A204.1 (cell line): ENCODE results near the gene ZNF664.
"Not testable (repeated sequence)": the region's sequence is repeated elsewhere in the genome, so short reads cannot be mapped to it uniquely, and the experiment has no call there.

ENCODE experiments used
- FAIRE-seq: peaks from 2 replicates; lab custom pipeline; 2012; peaks lifted over from hg19 to GRCh38; lab: Jason Lieb, UNC

Gene ZNF664

GRCh38 chr12:123941624-123942237 lies 31.3 kb upstream of the ZNF664 start:
- FAIRE-seq: no peak

GRCh38 chr12:123942238-123942653 lies 30.8 kb upstream of the ZNF664 start:
- no peak for FAIRE-seq

GRCh38 chr12:123942911-123943648 lies 29.9 kb upstream of the ZNF664 start:
- no peak for FAIRE-seq

GRCh38 chr12:123943816-123944215 lies 29.2 kb upstream of the ZNF664 start:
- no peak for FAIRE-seq

GRCh38 chr12:123944696-123945095 lies 28.3 kb upstream of the ZNF664 start:
- no peak for FAIRE-seq

GRCh38 chr12:123945287-123946151 lies 27.5 kb upstream of the ZNF664 start:
- FAIRE-seq: no peak

- no peak for FAIRE-seq
These were observed 26.9 kb upstream of the ZNF664 start for GRCh38 chr12:123946152-123946515.

GRCh38 chr12:123946516-123947505 lies 26.2 kb upstream of the ZNF664 start:
- not testable (repeated sequence) for FAIRE-seq

GRCh38 chr12:123947531-123947930 lies 25.5 kb upstream of the ZNF664 start:
- not testable (repeated sequence) for FAIRE-seq

GRCh38 chr12:123948401-123948795 lies 24.6 kb upstream of the ZNF664 start:
- no peak for FAIRE-seq

- FAIRE-seq: no peak
These were observed 23.9 kb upstream of the ZNF664 start for GRCh38 chr12:123948796-123949769.

GRCh38 chr12:123949770-123950165 lies 23.2 kb upstream of the ZNF664 start:
- FAIRE-seq: no peak

- FAIRE-seq: no peak
These were observed 22.3 kb upstream of the ZNF664 start for GRCh38 chr12:123950476-123951349.

- FAIRE-seq: no peak
These were observed 21.5 kb upstream of the ZNF664 start for GRCh38 chr12:123951467-123951866.

GRCh38 chr12:123952037-123952436 lies 21.0 kb upstream of the ZNF664 start:
- no peak for FAIRE-seq

GRCh38 chr12:123954647-123955350 lies 18.2 kb upstream of the ZNF664 start:
- no peak for FAIRE-seq

GRCh38 chr12:123956249-123956648 lies 16.8 kb upstream of the ZNF664 start:
- FAIRE-seq: no peak

GRCh38 chr12:123957196-123957595 lies 15.8 kb upstream of the ZNF664 start:
- FAIRE-seq: no peak

- FAIRE-seq: no peak
These were observed 14.6 kb upstream of the ZNF664 start for GRCh38 chr12:123958462-123958861.
